ENCODE measurements around the gene FAF2.

- TF ChIP-seq POLR2A (IDR thresholded peaks at IDR 0.05) (no peak), CTCF (IDR thresholded peaks at IDR 0.05) (no peak)
These were observed 87.0 kb downstream of the FAF2 start for GRCh38 chr5:176535101-176535663.
